ENCODE measurements around the gene RARS2.

RARS2 gene

DNA sequence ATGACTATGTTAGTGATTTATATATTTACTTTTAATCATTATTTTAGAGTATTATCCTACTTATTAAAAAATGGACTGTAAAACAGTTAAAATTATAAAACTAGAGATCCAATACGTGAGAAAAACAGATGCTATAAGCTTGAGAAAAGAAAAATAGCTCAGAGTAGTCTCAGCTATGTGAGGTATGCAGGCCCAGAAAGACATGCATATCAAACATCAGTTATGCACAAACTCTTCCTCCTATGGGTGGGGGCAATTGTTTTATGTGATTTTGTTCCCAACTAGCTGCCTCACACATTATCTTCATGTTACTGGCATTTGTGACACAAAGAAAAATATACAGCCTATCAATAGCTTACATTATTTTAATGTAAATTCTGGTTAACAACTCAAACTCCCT, 28.8 kb downstream of the RARS2 start:
- TF ChIP-seq, protein P1, sequence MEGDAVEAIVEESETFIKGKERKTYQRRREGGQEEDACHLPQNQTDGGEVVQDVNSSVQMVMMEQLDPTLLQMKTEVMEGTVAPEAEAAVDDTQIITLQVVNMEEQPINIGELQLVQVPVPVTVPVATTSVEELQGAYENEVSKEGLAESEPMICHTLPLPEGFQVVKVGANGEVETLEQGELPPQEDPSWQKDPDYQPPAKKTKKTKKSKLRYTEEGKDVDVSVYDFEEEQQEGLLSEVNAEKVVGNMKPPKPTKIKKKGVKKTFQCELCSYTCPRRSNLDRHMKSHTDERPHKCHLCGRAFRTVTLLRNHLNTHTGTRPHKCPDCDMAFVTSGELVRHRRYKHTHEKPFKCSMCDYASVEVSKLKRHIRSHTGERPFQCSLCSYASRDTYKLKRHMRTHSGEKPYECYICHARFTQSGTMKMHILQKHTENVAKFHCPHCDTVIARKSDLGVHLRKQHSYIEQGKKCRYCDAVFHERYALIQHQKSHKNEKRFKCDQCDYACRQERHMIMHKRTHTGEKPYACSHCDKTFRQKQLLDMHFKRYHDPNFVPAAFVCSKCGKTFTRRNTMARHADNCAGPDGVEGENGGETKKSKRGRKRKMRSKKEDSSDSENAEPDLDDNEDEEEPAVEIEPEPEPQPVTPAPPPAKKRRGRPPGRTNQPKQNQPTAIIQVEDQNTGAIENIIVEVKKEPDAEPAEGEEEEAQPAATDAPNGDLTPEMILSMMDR (IDR thresholded peaks at IDR 0.05; ENCODE audit: low read depth, low read length) = no peak
- DNase-seq (ENCODE audit: low read depth in 2 of 2) = no peak
- H3K4me3 ChIP-seq (replicated peaks in 1 of 2; ENCODE audit: low read depth in 2 of 2, low read length in 2 of 2) = no peak overlapping the region

DNA sequence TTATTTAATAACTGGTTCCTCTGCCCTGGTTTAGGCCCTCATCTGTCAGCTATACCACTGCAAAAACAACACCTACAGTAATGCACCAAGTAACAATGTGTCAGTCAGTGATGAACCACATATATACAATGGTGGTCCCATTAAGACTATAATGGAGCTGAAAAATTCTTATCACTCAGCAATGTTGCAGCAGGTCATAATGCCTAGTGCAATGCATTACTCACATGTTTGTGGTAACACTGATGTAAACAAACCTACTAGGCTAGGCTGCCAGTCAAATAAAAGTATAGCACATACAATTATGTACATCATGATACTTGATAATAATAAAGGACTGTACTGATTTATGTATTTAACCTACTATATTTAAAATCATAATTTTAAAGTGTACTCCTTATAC, 31.3 kb downstream of the RARS2 start:
- TF ChIP-seq, protein P1 (IDR thresholded peaks at IDR 0.05; ENCODE audit: low read depth, low read length) = no peak
- H3K4me3 ChIP-seq (replicated peaks in 1 of 2; ENCODE audit: low read depth in 2 of 2, low read length in 2 of 2) = no peak overlapping the region
- no peak for DNase-seq (ENCODE audit: low read depth in 2 of 2)

DNA sequence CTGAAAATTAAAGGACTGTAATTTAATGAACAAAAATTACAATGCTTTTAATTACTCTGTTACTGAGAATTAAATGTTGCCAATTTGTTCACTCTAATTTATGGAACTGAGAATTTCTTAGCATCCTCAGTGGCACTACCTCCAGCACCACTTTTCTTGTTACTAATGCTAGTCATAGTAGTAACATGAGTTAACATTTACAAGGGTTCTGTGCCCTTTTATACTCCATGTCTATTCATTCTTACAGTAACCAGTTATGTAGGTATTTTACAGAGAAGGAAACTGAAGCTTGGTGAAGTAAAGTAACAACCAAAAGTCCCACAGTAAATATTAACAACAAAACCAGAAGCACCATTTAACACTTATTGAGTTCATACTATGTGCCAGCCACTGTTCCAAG, 34.3 kb downstream of the RARS2 start:
- TF ChIP-seq, protein P1 (IDR thresholded peaks at IDR 0.05; ENCODE audit: low read depth, low read length) = no peak
- no peak overlapping the region for H3K4me3 ChIP-seq (replicated peaks in 1 of 2; ENCODE audit: low read depth in 2 of 2, low read length in 2 of 2)
- DNase-seq (ENCODE audit: low read depth in 2 of 2) = no peak

DNA sequence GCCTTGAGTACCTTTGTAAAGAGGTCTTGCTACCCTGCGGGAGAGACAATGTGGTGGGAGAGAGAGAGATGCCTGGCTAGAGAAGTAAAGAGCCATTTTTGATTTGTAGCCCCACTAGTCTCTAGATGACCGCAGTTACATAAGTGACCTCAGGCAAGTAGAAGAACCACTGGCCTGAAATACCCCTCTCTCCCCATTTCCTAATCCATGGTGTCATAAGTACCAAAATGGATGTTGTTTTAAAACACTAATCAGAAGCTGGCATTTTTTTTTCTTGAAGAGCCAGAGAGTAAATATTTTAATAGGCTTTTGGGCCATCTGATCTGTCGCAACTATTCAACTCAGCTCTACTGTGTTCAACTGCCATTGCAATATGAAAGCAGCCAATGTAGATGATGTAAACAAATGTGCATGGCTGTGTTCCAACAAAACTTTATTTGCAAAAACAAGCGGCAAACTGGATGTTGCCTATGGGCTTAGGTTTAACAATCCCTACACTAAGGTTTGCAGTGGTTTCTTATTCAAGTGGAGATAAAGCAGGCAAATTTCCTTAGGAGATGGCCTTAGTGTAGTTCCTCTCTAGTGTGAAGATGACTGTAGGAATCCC, 36.5 kb downstream of the RARS2 start:
- TF ChIP-seq, protein P1 (IDR thresholded peaks at IDR 0.05; ENCODE audit: low read depth, low read length) = no peak
- H3K4me3 ChIP-seq (replicated peaks in 1 of 2; ENCODE audit: low read depth in 2 of 2, low read length in 2 of 2) = no peak overlapping the region
- DNase-seq (ENCODE audit: low read depth in 2 of 2) = no peak

DNA sequence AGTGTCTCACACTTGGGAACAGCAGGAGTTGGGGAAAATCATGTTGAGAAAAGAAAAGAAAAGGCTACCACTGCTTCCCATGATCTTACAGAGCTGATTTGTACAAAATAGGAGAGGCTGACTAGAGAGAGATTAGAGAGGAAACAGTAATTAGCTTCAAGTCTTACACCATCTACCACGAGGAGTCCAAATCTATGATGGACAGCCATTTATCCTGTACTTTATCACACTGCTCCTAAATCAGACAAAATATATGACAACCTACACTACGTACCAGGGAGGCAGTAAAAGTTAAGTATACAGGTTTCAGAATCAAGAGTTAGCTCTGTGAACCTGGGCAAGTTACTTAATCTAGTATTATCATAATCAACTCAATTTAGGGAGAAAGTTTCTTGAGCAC, 38.0 kb downstream of the RARS2 start:
- DNase-seq (ENCODE audit: low read depth in 2 of 2) = no peak
- no peak overlapping the region for H3K4me3 ChIP-seq (replicated peaks in 1 of 2; ENCODE audit: low read depth in 2 of 2, low read length in 2 of 2)
- TF ChIP-seq, protein P1 (IDR thresholded peaks at IDR 0.05; ENCODE audit: low read depth, low read length) = no peak

DNA sequence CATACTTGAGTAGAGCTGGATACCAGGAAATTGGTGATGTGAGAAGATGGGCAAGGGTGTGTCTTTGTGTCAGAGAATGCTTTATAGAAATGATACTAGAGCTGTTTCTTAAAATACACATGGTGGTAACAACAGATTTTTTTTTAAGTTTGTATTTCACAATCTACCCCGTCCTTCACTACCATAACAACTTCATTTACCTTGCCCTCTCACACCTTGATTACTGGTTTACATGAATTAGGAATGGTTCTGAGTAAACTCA, 45.4 kb downstream of the RARS2 start:
- TF ChIP-seq, protein P1 (IDR thresholded peaks at IDR 0.05; ENCODE audit: low read depth, low read length) = no peak
- DNase-seq (ENCODE audit: low read depth in 2 of 2) = no peak
- no peak overlapping the region for H3K4me3 ChIP-seq (replicated peaks in 1 of 2; ENCODE audit: low read depth in 2 of 2, low read length in 2 of 2)
